ENCODE results near the gene PHC1. TPM values are rescaled to one million over a fixed set of nuclear protein-coding genes. Genes with fewer than 3 reads are reported as not detected.

Gene PHC1
- total RNA-seq, result 3.8 and 16.0 TPM in 2 replicates

DNA sequence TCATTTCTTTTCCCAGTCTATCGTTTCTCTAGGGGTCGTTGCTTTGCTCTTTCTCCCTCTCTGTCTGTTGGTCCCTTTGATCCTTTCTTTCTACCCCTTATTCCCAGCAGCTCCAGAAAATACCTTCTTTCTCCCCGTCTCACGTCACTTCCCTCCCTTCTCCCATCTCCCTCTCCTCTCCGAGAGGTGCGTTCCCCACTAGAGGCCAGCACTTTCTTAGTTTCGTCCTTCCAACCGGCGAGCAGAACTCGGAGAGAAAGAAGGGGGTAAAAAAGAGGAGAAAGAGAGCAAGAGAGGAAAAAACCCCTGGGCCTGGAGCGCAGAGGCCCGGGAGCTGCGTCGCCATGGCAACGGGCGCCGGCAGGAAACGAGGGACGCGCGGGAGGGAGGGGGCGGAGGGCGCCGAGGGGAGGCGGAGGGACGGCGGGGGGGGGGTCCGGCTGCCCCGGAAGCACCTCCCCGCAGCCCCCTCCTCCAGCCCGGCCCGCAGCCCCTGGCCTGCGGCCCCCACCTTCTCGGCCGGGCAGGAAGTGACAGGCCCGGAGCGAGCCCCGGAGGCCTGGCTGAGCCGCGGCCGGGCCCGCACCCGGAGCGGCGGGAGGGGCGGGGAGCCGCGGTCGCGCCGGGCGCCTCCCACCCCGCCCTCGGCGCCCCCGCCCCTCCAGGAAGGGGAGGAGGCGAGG, at the start of gene PHC1:
Gene PHC1, plus strand, starts transcription at position 477 of the 683 bp plus-strand sequence. CDS start 3,169 bp downstream, outside the sequence.

DNA sequence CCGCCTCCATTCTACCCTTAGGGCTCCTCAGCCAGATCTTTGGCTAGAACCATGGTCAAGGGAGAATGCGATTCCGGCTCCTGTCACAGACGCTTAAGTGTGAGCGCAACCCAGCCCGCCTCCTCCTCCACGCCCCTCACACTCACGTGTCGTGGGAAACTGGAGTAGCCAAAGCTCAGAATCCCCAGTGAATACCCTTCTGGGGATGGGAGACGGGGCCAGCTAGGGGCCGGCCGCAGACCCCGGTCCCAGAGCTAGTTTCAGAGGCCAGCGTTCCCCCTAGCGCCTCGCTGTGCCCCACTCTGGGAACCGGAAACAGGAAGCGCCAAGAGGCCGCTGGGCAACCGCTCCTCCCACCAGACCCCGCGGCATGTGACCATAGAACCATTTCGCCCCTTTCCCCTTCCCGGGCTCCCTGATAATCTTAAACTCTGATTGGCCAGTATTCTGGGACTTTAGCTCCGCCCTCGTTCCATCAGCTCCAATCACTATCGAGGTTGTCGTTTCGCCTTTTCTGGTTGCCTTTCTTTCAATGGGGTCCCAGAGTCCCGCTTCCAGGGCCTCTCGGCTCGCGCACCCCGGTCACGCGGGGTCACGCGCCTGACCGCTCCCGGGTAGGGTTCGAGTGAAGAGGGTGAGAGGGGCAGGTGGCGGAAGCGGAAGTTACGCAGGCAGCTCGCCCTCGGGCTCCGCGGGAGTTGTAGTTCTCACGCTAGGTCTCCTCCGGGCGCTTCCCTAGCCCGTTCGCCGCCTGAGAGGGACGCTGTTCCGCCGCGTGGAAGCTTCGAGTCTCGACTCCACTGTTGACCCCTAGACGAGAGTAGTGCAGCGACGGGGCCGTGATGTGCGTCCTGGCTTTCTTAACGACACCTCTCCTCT, 35.3 kb downstream of the PHC1 start, which contains the start of gene M6PR:
Gene M6PR, minus strand, starts transcription at position 304 of the 879 bp plus-strand sequence. CDS start 3,241 bp downstream, outside the sequence.

DNA sequence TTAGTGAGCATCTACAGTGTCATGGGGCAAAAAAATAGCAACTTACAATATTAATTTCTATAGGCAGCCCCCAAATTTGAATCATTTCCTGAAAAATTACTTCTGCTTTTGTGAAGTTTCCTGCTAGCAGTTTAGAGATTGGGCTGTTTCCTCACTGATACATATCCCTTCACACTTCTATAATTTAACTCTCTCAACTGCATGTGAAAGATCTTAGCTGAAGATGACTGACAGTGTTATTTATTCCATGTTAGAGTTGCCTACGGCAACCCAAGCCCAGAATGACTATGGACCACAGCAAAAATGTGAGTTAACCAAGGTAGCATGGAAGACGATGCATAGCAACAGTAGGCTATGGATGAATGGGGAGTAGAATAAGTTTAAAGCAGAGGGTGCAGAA, 75.1 kb downstream of the PHC1 start, which contains the start of gene KLRG1:
Gene KLRG1, plus strand, starts transcription at position 134 of the 400 bp plus-strand sequence. Its CDS starts 90 bp downstream, at position 224.

Other genes starting within 250 kb of the PHC1 start
- gene RIMKLB, start 216.5 kb upstream of the PHC1 start, total RNA-seq, result 26.2 and 37.3 TPM in 2 replicates
- gene A2ML1, start 91.9 kb upstream of the PHC1 start, total RNA-seq, result 45.6 and 135 TPM in 2 replicates
- gene M6PR, start 35.1 kb downstream of the PHC1 start, total RNA-seq, result 405 and 448 TPM in 2 replicates
- under 0.01 and 0.21 TPM in 2 replicates for gene KLRG1, start 75.0 kb downstream of the PHC1 start, total RNA-seq
- not detected in 2 replicates for gene A2M, start 201.4 kb downstream of the PHC1 start, total RNA-seq